GM06990 (cell line): ENCODE data around the gene RBM38.
A peak's percentile ranks its signal among the peaks of the same experiment; 100 is the strongest.

ENCODE experiments used
- DNase-seq: peaks from one replicate; pipeline ENCODE4 v3.0.0-alpha.2; 2011; ENCODE audit not compliant: insufficient read length; ENCODE audit errors: extremely low read depth
- H3K27me3 ChIP-seq: replicated peaks from 2 replicates; pipeline ENCODE4 v1.6.0; 2011; ENCODE audit warnings: low read length; ENCODE audit not compliant: control insufficient read depth, insufficient read depth
- H3K36me3 ChIP-seq: 2 replicates; pipeline ENCODE4 v1.5.1; 2011; ENCODE audit warnings: low read length; ENCODE audit not compliant: control insufficient read depth, insufficient read depth
- H3K4me3 ChIP-seq: replicated peaks from 2 replicates; pipeline ENCODE4 v1.5.1; 2011; ENCODE audit warnings: low read depth, mild to moderate bottlenecking, control low read depth, low read length
- TF ChIP-seq, protein P1 (sequence below): IDR thresholded peaks from 2 replicates; pipeline ENCODE4 v1.5.1; 2011; ENCODE audit warnings: low read length, control low read depth, mild to moderate bottlenecking, inconsistent platforms; ENCODE audit not compliant: insufficient read depth, poor library complexity, severe bottlenecking

Gene RBM38

DNA sequence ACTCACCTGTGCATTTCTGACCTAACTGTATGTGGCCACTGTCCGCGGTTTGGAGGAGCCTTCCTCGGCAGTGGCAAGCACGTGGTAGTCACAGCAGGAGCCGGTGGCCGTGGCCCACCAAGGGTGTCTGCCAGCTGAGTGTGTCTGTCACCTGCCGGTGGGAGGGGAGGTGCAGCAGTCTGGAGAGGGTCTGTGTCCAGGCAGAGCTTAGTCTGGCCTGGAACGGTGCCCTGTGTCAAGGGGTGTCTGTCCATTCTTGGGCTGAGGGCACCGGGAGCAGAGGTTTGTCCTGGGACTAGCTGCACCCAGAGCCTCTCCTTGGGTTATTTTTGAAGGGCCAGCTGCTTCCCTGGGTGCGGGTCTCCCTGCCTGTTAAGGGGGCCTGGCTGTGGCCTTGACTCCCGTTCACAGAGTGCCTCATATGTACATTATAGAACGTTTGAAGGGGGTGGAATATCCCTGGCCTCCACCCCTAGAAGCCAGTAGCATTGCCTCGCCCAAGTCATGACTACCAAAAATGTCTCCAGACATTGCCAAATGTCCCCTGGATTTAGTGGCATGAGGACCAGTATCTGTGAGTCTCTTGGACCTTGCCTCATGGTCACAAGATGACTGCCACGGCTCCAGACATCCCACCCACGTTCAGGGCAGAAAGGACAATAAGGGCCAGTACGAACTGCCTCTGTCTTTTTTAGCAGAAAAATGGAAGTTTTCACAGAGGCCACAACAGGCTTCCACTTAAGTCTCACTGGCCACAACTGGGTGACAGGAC is 5.2 kb downstream of the RBM38 start:
- DNase-seq: no peak
- TF ChIP-seq, protein P1, sequence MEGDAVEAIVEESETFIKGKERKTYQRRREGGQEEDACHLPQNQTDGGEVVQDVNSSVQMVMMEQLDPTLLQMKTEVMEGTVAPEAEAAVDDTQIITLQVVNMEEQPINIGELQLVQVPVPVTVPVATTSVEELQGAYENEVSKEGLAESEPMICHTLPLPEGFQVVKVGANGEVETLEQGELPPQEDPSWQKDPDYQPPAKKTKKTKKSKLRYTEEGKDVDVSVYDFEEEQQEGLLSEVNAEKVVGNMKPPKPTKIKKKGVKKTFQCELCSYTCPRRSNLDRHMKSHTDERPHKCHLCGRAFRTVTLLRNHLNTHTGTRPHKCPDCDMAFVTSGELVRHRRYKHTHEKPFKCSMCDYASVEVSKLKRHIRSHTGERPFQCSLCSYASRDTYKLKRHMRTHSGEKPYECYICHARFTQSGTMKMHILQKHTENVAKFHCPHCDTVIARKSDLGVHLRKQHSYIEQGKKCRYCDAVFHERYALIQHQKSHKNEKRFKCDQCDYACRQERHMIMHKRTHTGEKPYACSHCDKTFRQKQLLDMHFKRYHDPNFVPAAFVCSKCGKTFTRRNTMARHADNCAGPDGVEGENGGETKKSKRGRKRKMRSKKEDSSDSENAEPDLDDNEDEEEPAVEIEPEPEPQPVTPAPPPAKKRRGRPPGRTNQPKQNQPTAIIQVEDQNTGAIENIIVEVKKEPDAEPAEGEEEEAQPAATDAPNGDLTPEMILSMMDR: no peak
- Histone ChIP-seq H3K27me3 (no peaks in the 10 kb centered on the region), H3K4me3 (no peak overlapping the region), H3K36me3 (peaks cover 57% of the 10 kb centered on the region)

DNA sequence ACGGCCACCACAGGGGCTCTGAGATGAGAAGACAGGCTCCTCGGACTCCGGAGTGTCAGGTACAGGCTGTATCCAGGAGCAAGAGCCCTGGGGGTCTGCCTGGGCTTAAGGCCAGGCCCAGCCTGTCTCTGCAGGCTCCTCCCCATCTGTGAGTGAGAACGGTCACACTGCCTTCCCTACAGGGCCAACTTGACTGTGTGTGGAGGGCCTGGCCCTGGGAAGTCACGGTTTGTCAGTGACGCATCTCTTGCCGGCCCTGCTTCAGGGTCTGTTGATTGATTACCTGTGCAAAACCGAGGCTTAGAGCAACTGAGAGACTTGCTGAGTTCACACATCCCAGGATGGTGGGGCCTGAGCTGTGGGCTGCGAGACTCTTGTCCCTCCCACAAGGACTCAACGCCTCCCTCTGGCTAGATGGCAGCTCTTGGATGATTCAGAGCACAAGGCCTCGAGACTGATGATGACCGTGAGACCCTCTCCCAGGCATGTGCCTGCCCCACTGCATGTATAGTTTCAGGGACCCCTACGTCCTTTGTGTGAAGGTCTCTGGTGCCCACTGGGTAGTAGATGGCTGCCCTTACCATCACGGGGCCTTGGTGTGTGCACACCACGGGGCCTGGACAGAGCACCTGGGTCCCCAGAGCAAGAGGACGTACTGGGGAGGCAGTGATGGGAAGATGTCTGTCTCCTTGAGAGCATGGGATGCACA is 5.9 kb downstream of the RBM38 start:
- H3K36me3 ChIP-seq: peaks cover 62% of the 10 kb centered on the region

DNA sequence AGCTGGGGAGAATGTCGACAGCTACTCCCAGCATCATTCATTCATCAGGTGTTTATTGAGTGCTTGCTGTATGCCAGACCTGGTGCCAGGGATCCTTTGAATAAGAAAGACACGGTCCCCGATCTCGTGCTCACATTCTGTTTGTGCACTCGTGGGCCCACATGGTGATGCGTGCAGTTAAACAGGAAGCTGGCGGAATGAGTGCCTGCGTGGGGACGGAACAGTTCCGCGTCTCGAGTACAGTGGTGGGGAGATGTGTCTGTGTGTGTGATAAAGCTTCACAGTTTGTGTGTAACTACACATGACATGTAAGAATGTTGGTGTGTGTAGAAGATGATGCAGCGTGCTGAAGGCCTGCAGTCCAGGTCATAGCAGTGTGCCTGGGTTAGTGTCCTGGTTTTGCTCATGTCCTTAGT is 6.5 kb downstream of the RBM38 start:
- Histone ChIP-seq H3K27me3 (no peaks in the 10 kb centered on the region), H3K36me3 (peaks cover 68% of the 10 kb centered on the region), H3K4me3 (peak overlapping the region; percentile 32)
- peak; percentile 44 for DNase-seq
- TF ChIP-seq, protein P1: no peak

More for the DNA sequence above, 5.9 kb downstream of the RBM38 start:
- DNase-seq: no peak
- Histone ChIP-seq H3K27me3 (no peaks in the 10 kb centered on the region), H3K4me3 (peak overlapping the region; percentile 32)
- TF ChIP-seq, protein P1: no peak

DNA sequence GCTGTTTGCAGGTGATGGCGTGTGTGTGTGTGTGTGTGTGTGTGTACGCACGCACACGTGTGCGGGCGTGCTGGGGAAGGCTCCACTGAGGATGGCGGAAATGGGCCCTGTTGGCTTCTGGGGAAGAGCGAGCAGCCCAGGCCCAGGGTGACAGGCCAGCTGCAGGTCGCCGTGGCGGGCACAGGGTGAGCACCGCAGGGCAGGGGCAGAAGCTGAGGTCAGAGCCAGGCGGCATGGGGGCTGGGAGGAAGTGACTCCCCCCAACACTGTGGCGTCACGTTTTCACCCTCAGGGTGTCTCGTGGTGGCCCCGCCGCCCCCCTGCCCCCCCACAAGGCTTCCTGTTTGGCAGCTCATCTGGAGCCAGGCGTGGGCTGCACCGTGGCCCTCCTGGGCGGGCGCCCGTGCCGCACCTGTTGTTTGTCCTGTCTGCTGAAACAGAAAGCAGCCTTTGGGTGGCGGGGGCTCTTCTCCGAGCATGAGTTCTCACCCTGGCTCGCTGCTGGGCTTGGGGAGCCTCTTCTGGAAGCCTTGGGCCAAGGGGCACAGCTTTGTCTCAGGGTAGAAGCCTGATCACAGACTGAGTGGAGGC is 7.1 kb downstream of the RBM38 start:
- DNase-seq: peak; percentile 96
- H3K4me3 ChIP-seq: peak overlapping the region; percentile 49
- H3K27me3 ChIP-seq: no peaks in the 10 kb centered on the region
- H3K36me3 ChIP-seq: peaks cover 70% of the 10 kb centered on the region
- TF ChIP-seq, protein P1: peak; percentile 12

DNA sequence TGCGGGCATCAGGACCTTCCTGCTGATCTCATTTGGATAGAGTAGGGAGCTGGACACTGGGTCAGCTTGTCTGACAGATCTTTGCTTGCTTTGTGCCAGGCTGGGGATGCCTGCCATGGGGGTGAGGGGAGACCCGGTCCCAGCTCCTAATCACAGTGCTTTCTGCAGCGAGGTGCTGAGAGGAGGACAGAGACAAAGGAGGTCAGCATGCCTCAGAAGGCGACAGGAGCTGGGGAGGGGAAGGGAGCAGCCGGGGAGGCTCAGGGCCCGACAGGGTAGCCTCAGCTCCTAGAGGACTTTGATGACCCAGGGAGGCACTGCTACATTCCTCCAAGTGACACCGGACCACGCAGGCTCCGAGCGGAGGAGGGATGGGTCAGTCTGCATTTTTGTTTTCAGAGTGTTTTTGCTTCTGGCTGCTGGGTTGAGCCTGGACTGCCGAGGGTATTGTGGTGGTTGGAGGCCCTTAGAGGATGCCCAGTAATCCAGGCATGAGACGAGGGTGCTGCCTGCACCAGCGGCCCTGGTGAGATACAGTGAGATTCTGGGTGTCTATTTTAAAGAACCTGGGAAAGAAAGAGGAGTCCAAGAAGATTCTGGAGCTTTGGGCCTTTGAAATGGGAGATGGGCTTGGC is 7.8 kb downstream of the RBM38 start:
- peaks cover 64% of the 10 kb centered on the region for H3K36me3 ChIP-seq
- no peak for DNase-seq
- TF ChIP-seq, protein P1: no peak
- no peaks in the 10 kb centered on the region for H3K27me3 ChIP-seq
- H3K4me3 ChIP-seq: peak overlapping the region; percentile 49
